CD4-positive, alpha-beta T cell treated with Interleukin-2 at 100 ng/mL for 4 hours (primary cell): Measurements from ENCODE around the gene IMMP2L.
"Not testable (repeated sequence)": the region's sequence is repeated elsewhere in the genome, so short reads cannot be mapped to it uniquely, and the experiment has no call there.

Source experiments
- DNase-seq: peaks from one replicate; pipeline ENCODE4 v3.0.0-alpha.2; 2020; ENCODE audit warnings: low spot score

IMMP2L gene

GRCh38 chr7:110988348-110988747 is 573.9 kb downstream of the IMMP2L start:
- DNase-seq, result no peak

DNA sequence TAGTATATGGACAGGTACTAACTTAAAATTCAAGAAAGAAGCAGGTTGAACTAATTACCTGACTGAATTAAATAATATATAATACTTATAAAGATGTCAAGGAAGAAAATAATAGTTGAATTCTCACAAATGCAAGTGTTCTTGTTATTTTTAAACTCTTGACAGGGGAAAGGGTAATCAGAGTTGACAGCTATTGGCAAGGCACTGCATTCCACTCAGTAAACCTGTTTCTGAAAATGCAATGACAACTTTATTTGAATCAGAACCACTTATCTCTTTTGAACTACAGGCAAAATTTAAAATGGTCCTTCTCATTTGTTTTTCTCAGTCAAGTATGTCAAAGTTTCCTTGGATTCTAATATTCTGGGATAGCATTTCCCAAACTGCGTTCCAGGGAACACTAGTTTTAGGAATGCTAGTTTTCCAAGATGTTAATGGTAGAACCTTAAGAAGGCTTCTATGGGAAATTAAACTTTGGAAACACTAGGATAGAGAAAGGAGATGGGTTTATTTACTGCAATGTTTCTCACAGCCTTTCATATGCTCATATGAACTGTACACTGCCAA is 575.1 kb downstream of the IMMP2L start:
- no peak for DNase-seq

DNA sequence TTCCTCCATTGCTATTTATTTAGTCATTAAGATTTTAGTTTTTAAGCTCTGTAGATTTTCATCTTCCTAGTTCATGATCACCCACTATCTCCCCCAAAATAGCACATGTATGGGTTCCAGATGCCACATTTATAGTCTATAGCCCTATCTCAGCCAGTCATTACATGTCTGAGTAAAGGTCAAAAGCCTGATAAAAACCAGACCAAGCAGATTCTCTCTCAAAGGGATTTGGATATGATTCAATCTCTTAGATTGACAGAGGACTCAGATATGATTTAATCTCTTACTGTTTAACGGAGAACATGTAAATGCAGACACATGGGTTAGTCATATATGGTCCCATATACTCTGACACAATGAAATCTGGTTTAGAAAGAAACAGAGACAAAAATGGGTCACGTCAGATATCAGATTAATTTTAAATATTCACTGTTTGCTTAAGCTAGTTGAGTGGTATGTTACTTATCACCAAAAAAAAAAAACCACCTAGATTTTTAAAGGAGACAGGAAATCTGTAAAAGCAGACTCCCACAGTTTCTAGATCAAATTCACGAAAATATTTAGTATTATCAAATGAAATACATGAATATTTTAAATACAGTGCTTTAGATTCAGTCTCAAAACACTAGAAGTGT is 578.4 kb downstream of the IMMP2L start:
- no peak for DNase-seq

GRCh38 chr7:110977127-110977737 is 585.1 kb downstream of the IMMP2L start:
- DNase-seq, result peak; percentile 22

GRCh38 chr7:110975486-110975885 is 586.8 kb downstream of the IMMP2L start:
- no peak for DNase-seq

DNA sequence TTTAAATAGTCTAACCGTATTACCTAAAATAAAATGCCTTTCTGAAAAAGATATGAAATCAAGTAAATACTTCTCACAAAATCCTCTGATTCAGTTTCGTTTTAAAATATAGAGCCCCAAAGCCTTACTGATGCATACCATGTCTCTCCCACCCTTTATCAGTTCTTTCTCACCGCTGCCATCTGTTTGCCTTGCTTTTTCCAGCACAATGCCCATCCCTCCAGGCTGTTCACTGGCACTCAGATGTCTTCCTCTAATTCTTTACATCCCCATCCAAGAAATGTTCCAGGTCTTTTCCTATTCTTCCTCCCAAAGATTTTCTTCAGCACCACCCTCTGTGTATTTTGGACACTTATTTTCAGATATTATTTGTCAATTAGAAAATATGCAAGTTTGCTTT is 587.9 kb downstream of the IMMP2L start:
- DNase-seq, result no peak

DNA sequence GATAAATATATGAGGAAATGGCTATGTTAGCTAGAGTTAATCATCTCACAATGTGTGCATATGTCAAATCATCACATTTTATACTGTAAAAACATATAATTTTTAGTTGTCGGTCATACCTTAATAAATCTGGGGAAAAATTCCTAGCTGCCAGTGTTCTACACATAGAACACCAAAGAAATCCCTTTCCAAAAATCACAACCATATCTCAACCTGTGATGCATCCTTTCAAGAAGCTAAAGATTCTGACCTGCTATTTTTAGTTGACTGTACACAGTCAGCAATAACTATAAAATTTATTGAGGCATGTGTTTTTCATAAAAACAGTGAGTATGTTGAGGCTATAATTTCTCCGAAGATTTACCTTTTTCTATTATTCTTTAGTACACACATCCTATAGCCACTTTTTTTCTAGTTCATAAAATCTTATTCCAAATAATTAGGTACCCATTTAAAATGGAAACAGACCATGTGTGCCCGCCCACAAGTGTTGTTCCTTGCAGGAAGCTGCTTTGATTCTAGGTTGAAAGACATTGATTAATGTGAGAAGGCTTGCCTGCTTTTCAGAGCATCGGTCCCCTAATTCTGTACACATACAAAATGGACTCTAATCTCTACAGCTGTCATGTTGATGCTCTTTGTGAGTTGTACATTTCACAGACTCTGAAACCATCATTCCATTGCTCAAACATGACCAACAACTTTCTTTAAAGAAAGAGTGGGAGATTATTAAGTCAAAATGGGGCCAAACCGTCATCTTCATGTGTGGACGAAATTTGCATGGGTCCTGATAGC is 588.9 kb downstream of the IMMP2L start:
- no peak for DNase-seq

GRCh38 chr7:110964775-110965174 is 597.5 kb downstream of the IMMP2L start:
- DNase-seq, result no peak

DNA sequence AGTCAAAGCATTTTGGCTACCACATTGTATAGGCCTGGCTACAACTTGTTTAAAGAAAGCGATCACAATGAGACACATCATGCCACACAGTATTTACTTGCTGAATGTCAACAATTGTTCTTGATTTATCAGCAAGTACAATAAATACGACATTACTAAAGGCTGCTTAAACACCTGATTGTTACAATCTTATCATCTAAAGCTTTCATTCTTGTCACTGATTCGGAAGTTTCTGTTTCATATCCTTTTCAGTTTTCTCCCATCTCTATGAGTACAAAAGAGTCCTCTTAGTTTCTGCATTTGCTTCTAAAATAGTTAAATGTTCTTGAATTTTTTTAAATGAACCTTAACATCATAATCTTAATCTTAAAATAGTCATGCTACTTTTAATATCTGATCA is 599.5 kb downstream of the IMMP2L start:
- no peak for DNase-seq

DNA sequence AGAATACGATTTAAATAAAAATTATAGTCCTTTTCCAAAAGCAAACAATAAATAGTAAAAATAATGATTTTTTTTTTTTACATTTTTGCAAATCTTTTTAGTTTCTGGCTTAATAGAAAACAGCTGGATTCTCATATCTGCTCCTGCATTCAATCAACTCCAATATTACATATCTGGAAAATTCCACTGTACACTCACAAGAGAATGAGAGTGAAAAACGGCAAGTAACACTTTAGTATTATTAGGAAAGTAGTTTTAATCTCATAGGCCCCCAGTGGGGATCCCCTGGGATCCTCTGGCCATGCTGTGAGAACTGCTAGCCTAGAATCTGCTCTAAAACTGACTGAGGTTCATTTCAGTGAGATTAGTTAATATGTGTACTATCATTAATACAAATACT is 599.9 kb downstream of the IMMP2L start:
- no peak for DNase-seq

- DNase-seq, result no peak
Measured at GRCh38 chr7:110960811-110961210, 601.5 kb downstream of the IMMP2L start.

DNA sequence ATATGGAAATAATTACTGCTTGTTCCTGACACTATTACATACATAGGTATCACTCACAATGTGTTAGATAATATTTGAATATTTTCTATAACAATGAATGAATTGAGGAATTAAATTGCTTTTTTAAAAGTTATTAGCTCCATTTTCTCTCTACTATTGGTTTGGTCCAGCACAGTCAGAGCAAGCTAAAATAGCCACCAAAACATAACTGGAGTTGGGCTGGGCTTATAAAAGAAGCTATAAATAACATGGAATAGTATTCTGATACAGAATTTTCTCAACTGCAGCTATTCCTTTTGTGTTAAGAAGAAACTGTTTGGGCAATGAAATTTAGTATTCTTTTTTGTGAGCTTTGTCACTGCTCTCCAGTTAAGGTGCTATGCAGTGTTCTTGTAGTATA is 614.0 kb downstream of the IMMP2L start:
- DNase-seq, result no peak

- no peak for DNase-seq
Measured at GRCh38 chr7:110947408-110947807, 614.9 kb downstream of the IMMP2L start.

DNA sequence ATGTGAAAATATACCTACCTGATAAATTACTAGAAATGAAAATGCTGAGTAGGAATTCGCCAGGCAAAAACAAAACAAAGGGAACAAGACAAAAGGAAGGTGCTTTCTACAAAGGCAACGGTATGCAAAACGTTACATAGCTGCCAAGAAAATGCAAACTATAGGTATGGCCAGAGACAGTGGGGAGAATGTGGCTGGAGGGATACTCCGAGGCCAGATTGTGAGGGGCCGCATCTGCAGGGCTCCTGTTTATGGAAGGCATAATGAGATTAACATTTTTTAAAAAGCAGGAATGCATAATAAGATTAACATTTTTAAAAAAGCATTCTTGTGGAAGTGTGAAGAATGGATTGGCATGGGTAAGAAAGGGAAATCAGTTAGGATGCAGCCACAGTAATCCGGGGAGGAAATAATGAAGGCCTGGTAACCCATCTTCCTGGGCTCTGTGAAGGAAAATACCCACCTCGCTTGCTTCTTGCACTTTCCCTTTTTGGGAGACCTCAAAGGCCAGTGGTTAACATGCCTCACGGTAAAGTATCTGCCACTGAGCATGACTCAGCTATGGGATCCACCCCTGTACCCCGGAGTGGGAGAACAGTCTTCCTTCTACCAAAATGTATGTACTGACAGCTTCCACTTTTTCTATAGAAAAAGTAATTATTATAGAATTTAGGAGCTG is 617.2 kb downstream of the IMMP2L start:
- DNase-seq, result no peak

- DNase-seq, result no peak
Measured at GRCh38 chr7:110944448-110944847, 617.8 kb downstream of the IMMP2L start.

DNA sequence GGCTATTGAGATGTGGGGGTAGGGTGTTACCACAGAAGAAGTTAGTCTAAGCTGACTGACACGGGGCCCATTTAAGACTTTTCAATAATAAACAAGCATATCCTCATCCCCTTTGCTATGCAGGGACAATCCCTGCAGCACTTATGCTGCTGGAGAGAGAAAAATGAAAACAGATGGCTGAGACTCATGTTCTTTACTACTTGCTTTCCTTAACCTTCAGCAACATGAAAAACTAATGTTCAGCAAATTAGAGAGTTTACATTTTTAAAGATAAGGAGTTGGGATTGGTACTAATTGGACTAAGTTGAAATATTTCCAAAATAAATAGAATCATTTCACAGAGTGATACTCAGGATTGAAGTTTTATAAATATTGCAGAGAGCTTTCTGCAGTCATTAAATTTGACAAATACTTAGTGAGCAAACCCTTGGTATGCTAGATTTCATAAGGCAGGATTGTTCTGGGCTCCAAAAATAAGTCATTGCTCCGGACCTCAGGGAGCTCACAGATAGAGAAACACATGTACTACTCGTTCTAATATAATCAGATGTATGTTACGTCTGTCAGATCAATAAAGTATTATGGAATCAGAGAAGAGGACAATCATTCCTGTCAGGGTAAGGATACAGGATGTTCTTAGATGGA is 618.5 kb downstream of the IMMP2L start:
- DNase-seq, result no peak

GRCh38 chr7:110941385-110941784 is 620.9 kb downstream of the IMMP2L start:
- no peak for DNase-seq

- no peak for DNase-seq
Measured at GRCh38 chr7:110940756-110941155, 621.5 kb downstream of the IMMP2L start.

GRCh38 chr7:110938165-110938564 is 624.1 kb downstream of the IMMP2L start:
- DNase-seq, result no peak

- not testable (repeated sequence) for DNase-seq
Measured at GRCh38 chr7:110936665-110937064, 625.6 kb downstream of the IMMP2L start.

- no peak for DNase-seq
Measured at GRCh38 chr7:110929480-110930249, 632.6 kb downstream of the IMMP2L start.
